NK-92 (cell line): ENCODE measurements around the gene DDX5.

ENCODE experiments used
- DNase-seq: peaks from one replicate; lab custom pipeline; 2025; ENCODE audit not compliant: unreplicated experiment; lab: John Stamatoyannopoulos, UW

Gene DDX5

DNA sequence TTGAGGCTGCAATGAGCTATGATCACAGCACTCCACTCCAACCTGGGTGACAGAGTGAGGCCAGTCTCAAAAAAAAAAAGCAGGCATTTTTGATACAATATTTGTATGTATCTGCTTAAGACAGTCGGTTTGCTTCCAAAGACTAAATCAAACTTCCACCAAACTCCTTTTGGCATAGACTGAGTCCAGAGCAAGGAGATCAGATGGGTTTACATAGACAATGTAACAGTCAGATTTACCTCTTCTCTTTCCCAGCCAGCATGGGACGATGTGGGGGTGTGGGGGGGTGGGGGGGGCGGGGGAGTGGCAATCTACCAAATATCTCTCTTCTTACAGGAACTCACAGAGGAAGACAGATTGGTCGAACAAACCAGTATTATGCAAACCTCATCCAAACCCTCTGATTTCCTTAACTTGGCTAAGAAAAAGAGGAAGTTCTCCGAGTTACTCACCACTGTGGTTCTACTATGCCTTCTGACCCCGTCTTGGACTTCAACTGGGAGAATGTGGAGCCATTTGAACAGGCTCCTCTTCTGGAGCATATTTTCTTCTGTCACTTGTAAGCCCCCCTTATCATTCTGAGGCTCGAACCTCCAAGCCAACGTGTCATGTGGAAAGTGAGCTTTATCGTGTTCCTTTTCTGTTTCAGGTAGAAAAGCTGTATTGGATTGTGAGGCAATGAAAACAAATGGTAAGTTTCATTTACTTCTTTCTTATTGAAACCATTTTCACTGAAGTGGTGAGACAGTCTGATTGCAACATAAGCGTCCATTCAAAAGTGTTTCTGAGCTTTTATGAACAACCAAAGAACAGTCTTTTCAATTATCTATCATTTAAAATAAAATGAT is 57.2 kb downstream of the DDX5 start, which contains the start of gene MILR1:
TSS of gene MILR1 (plus strand) at position 451 of the 848 bp plus-strand sequence. CDS start at position 505, 54 bp downstream.
- DNase-seq, result no peak
